Erythroblast (primary cell): ENCODE measurements around the gene ITPR1.

Experiments
- GATA1 ChIP-seq: IDR thresholded peaks from 2 replicates; pipeline ENCODE4 v1.6.1; 2011; ENCODE audit warnings: low read depth, mild to moderate bottlenecking, control low read depth, low read length, moderate library complexity
- POLR2A ChIP-seq: IDR thresholded peaks from 2 replicates; pipeline ENCODE4 v1.6.1; 2011; ENCODE audit warnings: mild to moderate bottlenecking, low read length

DNA sequence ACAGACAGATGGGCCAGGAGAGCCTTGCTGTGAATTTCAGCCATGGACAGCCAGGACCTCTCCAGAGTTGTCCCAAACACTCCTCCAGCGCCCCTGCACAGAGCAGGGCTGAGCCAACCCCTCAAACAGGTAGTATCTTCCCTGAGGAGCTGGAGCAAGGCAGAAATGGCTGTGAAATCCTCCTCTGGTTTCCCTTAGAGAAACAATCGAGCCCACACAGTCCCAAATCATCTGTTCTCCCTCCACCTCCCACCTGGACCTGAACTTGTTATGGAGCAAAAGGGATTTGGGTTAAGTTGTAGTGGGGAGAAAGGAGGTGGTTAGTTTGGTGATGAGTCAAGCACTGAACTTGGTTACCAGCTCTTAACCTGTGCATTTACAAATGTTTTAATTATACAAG lies 280.4 kb downstream of the ITPR1 start:
- TF ChIP-seq POLR2A (no peak), GATA1 (no peak)
